Pons (tissue), 1 donor: Measurements from ENCODE around the gene KCNB1.
A peak's percentile ranks its signal among the peaks of the same experiment; 100 is the strongest.

ENCODE experiments used
- DNase-seq: peaks from one replicate; pipeline ENCODE4 v3.0.0-alpha.2; 2016; ENCODE audit warnings: low spot score

Gene KCNB1

DNA sequence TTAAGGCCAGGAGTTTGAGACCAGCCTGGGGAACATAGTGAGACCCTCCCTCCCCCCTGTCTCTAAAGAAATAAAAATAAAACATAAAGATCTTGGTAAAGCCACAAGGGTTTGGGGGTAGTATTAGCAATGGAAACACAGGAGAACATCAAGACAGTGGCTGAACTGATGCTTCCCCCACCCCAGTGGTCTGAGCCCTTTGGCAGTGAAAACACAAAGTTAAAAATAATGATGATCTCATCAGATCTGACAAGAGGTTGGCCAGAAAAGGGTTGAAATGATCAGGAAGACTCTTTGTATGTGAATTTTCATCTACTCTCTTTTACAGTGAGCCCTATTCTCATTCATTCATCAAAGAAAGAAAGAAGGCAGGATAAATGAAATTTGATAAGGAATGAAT, 93.7 kb downstream of the KCNB1 start:
- no peak for DNase-seq

DNA sequence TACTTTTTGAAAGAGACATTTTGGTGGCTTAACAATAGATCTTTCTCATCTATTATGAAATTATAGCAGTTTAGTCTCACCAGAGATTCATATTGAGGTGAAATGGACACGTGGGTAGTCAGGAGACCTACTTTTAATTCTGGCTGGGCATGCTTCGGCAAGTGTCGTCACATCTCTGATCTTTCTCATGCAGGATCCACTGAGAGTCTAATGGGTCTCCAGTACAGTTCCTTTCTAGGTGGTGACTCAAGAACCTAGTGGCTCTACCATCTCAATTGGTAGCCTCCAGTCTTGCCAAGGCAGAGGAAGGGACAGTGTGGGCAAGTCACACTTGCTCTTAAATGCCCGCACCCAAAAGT, 94.9 kb downstream of the KCNB1 start:
- DNase-seq: no peak

DNA sequence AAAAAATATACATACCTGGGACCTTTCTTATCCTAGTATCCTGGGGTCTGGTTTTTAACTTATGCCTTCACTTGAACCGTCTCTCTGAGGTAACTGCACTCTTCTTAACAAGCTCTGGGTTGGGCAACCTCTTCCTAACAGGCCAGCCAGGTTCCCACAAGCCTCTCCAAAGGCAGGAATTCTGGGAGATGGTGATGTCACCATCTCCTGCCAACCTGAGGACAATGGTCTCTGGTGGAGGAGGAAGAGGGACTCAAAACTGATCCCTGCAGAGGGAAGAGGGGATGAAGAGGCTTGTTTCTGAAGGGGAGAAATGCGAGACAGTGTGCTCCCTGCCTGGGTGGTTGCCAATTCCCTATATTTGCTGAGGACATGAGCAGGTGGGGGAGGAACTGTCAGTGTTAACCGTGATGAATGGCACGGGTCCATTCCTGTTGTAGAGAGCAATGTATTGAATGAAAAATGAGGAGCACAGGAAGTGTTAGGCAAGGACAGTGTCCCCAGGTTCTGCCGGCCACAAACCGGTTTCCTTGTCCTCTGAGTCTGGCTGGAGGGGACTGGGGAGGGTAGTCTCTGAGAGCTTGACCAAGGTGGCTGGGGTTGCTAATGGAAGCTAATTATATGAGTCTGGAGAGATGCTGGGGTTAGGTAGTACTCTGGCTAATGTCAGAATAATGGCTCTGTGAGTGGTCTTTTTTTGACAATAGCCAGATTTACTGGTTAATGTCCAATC, 95.5 kb downstream of the KCNB1 start:
- DNase-seq: no peak

DNA sequence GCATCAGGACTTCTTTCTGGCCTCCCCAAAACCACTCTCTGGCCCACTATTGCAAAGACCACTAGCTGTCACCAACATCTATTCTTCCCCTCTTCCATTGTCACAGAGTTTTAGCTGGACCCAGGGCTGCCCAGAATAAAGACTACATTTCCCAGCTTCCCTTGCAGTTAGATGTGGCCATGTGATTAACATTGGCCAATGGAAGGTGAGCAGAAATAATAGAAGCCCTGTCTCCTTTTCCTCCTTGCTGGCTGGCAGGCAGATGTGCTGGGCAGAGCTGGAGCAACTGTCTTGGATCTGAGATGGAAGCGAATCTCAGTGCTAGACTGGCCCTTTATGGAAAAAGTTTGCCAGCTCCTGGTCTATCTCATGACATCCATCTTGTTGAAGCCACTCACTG, 97.0 kb downstream of the KCNB1 start:
- peak; percentile 61 for DNase-seq

DNA sequence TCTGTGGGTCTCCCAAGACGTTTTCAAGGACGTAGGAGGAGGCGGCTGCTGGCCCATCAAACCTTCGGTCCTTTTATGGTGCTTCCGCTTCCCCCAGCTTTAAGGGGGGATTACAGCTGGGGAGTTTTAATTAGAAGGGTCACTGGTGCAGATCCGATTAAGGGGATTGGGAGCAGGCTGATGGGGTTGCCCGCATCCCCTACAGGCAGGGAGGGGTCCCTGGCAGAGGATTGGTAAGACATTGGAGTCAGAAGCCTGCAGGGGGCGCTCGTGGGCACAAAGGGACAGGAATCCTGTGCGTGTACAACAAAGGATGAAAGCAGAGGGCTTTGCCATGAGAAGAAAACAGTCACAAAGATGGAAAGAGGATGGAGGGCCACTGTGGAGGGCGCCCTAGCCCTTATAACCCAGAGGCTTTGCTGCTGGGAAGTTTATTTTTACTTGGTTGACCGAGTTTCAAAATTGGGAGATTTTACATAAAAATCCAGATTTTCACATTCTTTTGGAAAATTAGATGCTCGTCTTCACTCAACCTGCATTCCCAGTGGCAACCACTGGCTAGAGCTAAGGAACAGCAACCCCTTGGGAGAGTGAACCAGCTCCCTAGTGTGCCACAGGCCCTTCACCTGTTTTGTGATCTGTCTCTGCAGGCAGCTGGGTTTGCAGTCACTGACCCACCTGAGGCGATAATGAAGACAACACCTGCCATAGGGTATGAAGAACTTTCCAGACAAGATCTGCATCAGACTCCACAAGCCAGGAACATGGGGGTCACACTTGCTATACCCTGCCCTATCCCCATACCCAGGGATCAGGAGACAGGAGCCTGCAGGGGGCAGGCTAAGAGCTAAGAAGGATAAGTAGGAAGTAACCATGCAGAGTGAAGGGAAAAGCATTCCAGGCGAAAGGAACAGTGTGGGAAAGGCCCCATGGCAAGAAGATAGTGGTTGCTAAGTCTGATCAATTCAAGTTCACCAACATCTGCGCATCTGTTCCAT, 97.7 kb downstream of the KCNB1 start:
- DNase-seq: peak; percentile 56

DNA sequence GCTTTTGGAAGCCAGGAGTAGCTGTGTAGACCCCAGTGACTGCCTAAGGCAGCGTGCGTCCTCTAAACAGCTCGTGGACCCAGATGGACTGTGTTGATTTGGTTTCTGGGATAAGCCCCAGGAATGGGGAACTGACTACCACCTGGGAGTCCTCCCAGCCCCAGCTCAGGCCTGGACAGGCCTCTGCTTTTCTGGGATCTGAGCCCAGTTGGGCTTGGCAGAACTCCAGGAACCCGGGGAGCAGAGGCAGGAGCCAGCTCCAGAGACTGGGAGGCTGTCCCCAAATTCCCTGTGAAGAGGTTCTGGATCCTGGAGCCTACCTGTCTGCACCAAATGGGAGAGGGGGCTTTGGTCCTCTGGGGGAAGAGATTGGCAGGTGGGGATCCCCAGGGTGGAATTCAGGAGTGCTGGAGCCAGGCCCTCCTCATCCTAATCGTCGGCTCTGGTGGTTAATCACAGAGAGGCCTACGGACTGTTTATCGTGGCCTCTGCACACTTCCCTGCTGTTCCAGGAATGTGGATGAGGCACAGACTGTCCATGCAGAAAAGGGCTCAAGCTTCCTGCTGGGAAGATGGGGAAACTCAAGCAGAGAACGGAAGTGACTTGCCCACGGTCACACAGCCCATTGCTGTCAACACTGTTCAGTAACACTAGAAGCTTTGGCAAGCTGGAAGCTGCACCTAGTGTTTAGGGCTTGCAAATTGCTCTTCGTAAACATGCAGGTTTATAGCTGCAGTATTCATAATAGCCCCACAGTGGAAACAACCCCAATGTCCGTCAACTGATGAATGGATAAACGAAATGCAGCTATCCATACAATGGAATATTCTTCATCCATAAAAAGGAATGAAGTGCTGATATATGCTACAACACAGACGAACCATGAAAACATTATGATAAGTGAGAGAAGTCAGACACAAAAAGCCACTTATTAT, 100.6 kb downstream of the KCNB1 start:
- DNase-seq: peak; percentile 51

DNA sequence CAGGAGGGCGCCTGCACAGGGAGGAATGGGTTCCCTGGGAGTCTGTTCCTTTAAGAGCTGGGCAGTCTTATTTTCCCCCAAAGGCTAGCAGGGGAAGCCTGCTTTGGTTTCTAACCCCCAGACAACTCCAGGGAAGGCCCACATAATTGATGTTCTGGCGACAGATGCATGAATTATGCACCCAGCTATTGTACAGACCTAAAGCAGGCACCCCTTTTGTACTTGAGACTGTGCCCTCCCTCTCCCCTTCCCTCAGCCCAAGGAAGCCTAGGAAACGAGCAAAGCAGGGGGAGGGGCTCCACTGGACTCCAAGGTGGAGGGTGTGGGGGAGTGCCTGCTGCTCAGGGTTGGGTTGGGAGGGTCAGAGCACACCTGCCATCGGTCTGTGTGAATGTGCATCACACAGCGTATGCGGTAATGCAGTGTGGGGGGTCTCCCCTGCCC, 102.1 kb downstream of the KCNB1 start:
- no peak for DNase-seq

DNA sequence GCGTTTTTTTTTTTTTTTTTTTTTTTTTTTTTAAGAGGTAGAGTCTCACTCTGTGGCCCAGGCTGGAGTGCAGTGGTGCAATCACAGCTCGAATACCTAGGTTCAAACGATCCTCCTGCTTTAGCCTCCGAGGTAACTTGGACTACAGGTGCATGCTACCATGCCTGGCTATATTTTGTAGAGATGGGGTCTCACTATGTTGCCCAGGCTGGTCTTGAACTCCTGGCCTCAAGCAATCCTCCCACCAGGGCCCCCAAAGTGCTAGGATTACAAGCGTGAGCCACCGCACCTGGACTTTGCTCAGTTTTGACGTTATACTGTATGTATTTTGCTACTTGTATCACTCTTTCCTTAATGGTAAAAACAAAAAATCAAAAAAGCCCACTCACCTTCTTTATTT, 103.1 kb downstream of the KCNB1 start:
- no peak for DNase-seq

DNA sequence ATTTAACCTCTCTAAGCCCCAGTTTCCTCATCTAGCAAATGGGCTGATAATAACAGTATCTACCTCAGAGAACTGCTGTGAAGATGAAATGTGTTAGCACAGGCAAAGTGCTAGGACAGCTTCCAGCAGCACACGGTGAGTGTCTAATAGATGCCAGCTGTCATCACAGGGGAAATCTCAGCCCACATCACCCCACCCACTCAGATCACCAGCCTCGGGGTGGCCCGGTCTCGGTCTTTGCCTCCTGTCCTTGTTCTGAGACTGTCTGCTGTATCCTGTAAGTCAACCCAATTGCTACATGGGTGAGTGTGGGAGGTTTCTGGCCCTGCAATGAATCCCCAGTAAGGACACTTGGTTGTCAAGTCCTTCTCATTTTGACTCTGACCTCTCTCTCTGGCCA, 105.1 kb downstream of the KCNB1 start:
- DNase-seq: no peak

DNA sequence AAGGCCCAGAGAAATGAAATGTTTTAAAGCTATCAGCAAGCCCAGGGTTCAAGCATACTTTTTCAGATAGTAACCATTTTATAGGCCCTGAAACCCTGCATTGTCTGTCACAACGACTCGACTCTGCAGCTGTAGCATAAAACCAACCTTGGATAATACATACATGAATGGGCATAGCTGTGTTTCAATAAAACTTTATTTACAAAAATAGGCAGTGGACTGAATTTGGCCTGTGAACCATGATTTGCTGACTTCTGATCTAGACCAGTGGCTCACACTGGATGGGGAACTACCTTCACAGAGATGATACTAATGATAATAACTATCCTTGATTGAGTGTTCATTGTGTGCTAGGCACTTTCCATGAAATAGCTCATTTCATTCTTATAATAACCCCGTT, 107.3 kb downstream of the KCNB1 start:
- no peak for DNase-seq

DNA sequence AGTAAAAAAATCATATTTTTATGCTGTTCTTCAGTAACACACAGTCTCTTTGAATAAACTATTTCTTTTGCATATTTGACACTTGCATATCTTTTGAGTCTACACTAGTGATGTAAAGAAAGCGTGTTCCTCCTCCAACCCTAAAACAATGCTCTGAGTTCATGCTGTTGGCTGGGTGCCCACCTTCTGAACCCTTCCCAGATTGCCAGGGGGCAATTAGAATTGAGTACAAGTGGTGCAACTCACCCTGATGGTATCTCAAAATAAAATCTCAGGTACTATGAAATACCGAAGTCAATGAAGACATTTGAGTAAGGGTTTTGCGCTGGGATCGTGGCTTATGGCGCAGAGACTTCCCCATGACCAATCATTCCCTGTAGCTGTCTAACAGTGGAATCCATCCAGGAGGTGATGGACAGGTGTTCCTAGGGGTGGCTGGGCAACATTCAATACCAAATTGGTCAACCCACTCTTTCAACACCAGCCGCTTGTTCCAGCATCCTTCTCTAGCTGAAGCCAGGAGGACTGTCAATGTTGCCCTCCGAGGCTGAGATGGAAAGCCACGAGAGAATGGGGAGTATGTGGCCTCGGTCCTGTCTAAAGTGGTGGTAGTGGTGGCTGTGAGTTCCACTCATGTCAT, 110.3 kb downstream of the KCNB1 start:
- DNase-seq: no peak

DNA sequence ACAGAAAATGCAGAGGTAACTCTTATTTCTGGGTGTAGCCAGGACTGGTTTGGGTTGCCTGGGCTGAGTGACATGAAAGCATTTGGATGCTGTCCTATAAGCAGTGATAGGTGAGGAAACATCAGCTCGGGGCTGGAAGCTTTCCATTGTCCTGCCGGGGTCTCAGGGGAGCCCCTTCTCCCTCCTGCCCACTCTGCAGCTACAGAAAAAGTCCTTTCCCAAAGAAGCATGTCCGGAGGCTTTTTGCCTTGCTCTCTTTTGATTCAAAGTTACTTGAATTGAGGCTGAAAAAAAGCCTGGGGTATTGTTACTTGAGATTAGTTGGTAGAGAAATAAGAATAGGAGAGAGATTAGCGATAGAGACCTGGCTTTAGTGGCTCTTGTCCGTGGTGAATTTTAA, 113.9 kb downstream of the KCNB1 start:
- DNase-seq: no peak

DNA sequence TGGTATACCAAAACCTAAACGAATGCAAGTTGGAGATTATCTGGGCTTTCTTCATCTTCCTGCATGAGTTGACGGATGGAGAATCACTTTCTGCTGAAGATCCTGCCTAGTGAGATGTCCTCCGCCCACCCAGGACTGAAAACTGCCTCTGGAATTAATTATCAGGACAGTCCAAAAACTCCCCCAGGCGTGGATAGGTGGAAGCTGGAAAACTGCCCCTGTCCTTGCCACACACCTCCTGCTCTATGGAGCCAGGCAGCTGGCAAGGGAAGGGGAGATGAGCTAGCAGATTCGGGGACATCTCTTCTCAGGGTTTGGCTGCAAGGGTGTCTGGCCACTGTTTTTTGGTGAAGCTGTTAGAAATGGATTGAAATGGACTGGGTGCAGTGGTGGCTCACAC, 115.4 kb downstream of the KCNB1 start:
- DNase-seq: no peak

DNA sequence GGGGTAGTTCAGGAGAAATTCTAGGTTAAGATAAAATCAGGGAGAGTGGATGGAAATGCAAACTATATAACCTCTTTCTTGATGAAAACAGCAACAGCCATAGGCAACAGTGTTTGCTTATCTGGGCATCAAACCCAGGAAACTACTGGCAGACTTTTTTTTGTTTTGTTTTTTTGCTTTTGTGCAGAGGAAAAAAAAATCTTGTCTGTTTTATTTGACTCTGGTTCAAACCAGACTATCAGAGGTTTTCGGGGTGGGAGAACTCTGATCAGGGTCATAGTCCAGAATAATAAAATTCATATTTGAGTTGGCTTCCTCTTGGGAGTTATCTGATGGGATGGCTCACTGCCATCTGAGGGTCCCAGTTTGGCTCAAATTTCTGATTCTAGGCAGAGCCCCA, 115.8 kb downstream of the KCNB1 start:
- DNase-seq: no peak

DNA sequence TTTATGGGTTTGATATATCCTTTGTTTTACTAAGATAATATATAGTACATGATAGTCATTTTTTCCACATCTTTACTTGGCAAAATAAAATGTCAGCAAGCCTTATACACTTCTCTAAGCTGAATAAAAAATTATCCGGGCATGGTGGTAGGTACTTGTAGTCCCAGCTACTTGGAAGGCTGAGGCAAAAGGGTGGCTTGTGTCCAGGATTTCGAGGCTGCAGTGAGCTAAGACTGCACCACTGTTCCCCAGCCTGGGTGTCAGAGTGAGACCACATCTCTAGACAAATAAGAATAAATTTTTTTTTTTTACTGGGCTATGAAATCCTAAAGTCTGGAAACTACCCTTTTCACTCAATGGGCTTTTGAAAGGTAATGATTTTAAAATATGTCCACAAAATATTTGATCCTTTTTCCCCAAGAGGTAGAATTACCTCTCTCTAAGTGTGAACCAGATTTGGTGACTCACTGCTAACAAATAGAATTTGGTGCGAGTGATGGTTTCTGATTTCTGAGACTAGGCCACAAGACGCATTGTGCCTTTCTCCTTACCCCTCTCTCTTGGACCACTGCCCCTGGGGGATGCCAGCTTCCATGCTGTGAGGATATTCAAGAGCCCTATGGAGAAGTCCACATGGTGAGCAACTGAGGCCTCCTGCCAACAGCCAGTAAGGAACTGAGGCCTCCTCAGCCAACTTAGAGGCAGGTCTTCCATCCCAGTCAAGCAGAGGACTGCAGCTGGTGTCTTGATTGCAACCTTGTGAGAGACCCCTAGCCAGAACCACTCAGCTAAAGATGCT, 120.4 kb downstream of the KCNB1 start:
- peak; percentile 45 for DNase-seq

DNA sequence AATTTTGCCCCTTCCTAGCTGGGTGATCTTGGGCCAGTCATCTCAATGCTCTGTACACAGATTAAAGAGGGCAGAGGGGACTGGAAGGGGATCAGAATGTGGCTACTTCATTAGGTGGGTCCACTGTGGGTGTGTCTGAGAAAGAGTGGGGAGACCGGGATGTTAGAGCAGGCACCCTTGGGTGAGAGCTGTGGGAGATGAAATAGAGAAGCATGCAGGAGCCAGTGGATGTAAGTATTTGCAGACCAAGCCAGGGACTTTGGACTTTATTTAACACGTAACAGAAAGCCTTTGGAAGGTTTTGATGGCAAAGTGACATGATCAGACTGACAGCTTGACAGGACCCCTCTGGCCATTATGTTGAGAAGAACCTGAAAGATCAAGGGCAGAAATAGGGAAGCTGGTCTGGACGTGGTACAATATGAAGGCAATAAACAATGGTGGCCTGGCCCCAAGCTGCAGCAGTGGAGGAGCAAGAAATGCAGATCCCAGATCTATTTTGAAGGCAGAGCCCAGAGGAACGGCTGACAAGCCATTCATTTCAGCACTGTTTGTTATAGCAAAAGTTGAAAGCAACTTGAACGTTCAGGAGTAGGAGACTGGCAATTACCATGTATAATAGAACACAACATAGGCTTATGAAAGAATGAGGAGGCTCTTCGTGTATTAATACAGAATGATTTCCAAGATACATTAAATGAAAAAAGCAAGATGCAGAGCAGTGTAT, 122.1 kb downstream of the KCNB1 start:
- DNase-seq: no peak

DNA sequence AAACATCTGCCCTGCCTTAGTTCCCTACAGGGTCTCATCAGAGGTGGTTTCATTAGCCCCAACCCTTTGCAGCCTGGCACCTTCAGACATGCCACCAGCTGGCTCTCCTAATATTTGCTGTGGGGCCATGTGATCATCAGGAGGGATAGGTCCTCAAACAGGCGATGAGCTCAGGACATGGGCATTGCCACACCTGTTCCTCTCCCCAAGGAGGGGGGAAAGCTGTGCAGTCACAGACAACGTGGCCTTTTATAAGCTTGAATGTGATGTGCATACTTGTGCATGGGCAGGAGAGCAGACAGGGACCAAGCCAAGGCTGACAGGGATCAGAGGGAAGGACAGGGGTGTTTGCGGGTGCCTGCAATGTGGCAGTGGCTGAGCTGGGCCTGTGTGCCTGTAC, 125.8 kb downstream of the KCNB1 start:
- DNase-seq: no peak

DNA sequence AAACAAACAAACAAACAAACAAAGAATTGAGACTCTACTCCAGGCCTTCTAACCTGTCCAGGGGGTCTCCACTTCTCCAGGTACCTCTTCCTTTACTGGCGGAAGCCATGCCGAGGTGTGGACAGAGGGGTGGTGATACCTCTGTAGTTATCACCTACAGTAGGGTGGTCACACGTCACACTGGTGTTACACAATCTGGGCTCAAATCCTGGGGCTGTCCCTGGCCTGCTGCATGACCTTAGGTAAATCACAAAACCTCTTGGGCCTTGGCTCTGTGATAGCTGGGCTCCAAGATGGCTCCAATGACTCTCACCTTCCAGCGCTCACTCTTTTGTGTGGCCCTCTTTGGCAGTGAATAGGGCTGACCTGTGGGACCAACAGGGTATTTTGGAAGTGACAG, 127.8 kb downstream of the KCNB1 start:
- no peak for DNase-seq

DNA sequence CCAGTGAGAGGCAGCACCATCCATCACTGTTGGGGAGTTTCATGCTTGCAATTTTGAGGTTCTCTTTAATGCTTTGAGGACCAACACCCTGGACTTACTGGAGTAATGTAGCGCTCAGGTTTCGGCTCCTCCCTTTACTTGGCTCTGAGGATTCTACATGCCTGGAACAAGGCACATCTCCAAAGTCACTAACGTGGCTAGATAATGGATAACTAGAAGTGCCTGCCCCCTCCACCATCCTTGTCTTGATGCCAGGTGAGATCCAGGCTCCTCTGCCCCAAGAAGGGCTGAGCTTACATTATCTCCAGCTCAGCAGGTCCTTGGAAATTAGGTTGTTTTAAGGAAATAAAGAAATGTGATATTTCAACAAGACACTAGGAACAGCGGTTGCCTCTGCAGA, 129.1 kb downstream of the KCNB1 start:
- no peak for DNase-seq

DNA sequence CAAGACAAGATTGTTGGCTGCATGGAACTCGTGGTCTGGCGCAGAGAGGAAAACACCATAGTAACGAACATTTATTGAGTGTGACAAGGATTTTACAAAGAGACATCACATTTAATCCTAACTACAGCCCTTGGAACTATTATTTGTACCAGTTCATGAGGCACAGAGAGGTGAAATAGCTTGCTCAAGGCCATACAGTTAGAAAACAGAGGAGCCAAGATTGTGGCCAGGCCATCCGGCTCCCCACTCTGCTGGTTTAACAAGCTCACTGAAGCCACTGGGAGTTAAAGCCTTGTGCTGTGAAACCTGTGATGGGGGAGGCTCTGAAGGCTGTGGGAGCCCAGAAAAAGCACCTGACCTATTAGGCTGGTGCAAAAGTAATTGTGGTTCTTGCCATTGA, 129.7 kb downstream of the KCNB1 start:
- DNase-seq: peak; percentile 42
